Activated CD8-positive, alpha-beta memory T cell treated with anti-CD3 and anti-CD28 coated beads, Interleukin-2, amount 50 U/mL, for 48 hours (primary cell): ENCODE results near the gene ATP2B2.

ENCODE experiments used
- DNase-seq: peaks from one replicate; pipeline ENCODE4 v3.0.0-alpha.2; 2020

Gene ATP2B2

DNA sequence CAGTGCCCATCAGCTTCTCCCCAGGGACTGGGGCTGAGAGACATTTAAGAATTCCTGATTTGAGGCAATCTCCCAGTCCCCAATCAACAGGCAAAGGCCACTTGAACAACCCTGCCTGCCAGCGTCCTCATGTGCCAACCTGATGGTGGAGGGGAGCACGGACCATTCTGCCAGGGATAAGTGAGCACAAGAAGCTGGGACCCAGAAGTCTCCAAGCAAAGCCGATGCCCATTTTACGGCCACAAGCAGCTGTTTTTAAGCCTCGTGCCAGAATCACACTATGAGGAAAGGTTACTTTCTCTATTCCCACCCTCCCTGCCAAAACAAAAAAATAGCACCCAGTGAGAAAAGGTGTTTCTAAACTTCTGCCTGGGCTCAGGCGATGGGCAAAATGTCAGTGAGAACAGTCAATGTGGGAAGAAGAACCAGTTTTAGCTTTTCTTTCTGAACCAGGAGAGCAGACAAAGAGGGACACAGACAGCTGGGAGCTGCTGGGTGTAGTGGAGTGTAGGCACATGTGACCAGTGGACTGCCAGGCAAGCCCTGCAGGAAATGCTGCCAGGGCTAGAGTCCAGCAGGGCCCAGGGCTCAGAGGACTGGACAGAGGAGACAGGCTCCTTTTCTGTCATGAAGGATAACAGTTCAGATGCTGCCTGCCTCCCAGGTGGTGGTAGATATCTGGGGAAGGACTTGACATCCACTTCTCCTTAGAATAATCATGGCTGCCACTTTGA lies 57.7 kb downstream of the ATP2B2 start:
- DNase-seq: no peak

DNA sequence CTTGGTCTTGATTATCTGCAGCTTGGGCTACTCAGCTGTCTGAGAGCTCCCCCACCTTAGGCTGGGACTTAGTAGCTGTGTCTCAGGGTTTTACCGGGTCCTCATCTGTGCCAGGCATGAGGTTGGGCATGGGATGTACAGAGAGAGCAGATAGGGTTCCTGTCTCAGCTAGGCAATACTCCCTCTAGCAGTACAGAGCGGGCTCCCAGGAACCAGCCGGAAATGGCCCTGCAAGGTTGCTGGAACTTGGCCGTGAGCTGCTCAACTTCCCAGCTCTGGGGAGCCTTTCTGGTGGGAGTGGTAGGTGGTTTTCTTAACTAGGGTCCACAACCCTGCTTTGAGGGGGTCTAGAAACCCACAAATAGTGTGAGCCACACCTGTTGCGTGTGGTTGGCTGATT lies 58.3 kb downstream of the ATP2B2 start:
- no peak for DNase-seq

DNA sequence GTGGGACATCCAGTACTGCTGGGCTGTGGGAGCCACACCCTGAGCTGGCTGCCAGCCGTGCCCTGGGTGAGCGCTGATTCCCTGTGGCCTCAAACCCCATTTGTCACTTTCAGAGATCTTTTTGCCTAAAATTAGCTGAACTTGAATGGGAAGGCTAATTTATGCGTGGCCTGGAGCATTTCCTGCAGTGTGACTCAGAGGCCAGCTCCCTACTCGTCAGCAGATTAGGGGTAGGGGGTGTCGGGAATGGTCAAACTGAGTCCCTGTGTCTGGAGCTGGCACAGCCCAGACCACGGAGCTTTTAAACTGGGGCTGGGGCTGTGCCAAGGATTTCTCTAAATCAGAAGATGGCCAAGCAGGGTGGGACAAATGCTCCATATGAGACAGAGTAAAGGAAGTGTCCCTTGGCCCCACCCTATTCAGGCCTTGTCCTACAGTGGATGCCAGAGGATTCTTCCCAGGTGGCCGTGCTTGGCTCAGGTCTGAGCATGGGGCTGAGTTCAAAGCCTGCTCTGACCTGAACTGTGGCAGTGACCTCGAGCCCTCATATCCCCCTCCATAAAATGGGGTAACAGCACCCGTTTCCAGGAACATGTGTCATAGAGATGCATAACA lies 59.7 kb downstream of the ATP2B2 start:
- no peak for DNase-seq

DNA sequence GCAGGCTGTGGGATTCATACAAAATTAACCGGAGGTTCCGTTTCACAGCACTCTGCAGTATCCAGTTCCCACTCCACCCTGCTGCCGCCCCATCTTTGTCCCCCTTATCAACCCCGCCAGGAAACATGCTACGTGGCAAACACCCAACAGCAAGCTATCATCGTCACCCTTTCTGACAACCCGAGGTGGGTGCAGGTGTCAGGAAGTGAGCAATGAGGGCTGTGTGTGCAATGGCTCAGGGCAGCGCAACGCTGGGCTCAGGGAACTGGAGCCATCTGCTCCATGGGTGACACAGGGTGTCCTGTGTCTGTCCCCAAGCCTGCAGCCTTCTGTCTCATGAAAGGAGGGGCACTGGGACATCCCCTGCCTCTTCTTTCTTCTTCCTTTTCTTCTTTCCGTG lies 60.9 kb downstream of the ATP2B2 start:
- no peak for DNase-seq

DNA sequence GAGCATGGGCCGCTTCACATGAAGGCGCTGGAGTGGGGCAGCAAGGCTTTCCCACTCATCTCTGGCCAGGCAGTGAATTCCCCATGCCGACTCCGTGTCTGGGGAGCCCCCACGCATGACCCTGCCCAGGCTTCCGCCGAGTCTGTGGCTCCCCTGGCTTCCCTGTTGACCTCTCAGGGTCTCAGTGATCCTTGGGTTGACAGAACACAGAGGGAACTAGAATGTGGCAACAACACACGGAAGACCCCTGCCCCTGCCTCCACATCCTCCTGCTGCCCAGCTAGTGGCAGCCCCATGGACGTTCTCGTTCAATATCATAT lies 61.3 kb downstream of the ATP2B2 start:
- no peak for DNase-seq

DNA sequence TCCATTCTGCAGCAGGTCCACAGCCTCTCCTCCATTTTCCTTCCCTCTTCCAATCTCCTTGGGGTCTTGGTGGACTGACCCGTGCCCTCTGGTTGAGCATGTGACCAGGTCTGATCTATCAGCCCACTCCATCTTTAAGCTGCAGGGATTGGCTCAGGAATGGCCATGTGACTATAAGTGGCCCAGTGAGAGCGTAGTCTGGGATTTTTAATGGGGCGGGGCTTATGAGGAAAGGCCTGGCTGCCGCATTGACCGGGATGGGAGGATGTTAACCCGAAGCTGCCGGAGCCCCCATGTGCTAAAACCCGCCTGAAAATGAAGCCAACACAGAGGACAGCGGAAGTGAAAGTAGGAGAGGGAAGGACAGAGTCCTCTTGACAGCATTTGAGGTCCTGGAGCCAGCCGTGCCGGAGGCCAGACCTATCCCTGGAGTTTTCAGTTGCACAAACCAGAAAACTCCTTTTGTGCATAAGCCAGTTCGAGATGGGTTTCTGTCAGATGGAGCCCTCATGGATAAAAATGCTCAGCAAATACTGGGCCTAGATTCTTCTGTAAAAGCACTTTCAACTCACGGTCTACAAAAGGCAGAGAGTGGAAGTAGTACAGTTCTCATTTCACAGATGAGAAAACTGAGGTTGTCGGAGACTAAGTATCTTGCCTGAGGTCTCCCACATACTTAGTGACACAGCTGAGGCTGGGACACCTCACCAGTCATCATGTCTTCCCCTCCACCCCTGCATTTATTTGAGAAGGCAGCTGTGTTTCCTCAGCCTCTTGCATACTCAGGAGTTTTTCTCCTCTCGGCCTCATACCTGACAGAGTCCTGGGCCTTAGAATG lies 61.9 kb downstream of the ATP2B2 start:
- no peak for DNase-seq

DNA sequence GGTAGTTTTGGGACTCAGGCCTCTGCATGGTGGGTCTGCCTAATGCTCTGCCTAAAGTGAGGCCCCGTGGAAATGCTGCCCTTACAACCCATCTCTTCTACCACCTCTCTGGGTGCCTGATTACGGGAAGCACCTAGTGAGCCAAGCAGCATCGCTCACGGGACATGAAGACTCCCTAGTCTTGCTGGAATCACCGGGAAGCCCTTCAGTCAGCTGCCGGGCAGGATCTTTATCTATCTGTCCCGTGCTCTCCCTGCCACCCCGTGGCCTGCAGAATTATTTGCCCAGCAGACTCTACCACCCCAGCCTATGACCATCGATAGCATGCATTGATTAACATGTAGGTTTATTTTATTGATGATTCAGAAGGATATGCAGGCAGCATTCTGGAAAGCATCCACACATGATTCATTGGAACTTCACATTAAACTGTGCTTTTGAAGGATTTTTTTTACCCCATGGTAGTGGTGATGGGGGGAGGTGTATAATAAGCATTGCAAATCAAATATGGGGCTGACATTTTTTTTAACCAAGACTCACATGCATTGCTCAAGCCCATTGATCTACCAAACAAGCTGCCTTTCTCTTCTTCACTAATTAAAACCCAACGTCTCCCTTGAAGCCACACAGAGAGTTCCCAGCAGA lies 63.1 kb downstream of the ATP2B2 start:
- DNase-seq: no peak

DNA sequence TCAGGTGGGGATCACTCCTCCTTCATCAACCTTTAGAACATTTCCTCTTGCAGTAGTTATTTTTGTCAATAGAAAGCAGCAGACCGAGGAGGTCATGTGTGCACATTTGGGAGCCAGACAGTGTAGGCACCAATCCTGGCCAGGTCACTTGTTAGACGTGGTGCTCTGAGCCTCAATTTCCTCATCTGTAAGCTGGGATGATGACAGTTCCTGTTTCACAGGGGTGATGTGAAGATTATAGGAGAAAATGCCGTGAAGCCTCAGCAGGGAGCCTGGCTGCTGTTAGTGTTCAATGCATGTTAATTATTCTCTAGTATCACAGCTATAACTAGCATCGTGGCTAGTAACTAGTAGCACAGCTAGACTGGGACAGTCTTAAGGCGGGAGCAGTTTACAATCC lies 64.7 kb downstream of the ATP2B2 start:
- no peak for DNase-seq

DNA sequence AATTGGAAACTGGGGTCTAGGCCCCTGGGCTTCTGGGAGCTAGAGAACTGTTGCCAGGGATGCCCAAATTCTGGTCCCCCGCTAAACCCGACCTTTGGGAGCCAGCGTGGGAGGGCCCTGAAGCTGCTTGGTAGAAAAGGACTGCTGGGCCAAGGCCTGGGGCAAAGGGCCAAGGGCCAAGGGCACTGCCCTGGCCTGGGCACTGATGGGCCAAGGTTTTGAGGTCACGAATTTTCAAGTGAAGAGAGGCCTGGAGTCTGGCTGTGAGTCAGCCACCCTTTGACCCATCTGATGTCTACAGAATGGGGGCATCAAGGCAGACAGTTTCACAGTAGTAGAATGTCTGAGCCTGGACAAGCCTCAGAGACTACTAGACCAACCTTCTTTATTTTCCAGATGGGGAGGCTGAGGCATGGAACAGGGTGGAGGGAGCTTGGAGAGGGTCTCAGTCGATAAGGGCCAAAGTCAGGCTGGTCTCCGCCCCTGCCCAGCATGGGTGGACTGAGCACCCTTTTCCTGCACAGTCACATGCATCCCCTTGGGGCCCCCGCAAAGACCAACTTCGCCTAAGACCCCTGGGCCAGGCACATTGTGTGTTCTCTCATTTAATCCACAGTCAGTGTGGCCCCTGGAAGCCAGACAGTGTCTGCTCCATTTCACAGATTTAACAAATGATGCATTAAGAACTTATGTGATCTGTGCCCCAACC lies 66.3 kb downstream of the ATP2B2 start:
- no peak for DNase-seq

DNA sequence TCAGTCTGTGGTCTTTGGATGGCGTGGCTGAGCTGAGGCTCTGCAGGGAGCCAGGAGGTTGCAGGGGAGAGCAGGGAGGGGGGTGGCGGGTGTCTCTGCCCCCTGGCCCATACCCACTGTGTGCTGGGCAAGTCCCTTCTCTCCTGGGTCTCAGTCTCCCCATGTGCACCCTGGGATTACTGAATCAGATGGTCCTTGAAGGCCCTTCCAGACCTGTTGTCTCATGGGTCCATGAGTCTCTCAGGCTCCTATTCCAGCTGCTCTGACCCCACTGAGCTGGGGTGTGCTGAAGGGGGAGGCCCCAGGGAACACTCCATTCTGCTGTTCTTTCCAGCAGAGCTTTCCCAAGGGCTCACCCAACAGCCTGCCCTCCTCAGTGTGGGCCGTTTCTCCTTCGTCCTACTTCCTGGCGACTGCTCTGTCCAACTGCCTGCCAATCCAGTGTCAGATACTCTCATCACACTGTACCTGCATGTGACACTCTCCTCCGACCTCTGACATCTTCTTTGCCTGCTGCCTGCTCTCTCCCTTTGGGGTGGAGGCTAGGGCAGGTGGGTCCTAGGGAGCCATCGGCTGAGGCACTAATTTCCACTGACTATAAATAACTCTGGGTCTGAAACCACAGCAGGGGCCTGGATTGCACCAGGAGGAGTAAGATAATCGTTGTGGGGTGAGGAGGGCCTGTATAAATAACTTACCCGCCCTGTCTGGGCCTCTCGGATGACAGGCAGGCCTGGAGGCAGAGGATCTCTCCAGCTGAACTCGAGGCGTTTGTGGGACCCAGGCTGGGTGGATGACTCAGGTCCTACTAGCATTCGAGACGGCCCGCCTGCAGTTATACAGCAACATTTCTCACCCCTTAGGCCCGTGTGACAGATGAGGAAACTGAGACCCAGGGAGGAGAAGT lies 67.1 kb downstream of the ATP2B2 start:
- no peak for DNase-seq

DNA sequence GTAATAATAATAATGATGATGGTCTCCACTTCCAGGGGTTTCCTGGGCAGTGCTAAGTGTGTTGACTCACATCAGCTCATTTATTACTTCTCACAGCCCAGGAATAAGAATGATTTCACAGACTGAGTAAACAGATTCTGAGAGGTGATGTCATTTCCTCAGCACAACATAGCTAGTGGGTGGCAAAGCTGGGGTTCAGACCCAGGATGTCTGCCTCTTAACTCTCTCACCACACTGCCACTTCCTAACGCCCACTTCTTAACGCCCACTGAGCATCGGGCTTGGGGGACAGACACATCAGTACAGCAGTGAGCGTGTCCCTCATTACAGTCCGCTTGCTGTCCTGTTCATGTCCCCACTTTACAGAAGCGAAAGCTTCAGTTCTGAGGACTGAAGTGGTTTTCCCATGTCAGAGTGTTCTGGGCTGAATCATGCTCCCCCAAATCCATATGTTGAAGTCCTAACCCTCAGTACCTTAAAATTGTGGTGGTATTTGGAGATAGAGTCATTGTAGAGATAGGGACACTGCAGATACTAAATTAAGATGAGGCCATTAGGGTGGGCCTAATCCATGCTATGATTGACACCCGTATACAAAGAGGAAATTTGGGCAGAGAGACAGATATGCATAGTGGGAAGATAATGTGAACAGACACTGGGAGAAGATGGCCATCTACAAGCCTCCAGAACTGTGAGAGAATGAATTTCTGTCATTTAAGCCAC lies 68.0 kb downstream of the ATP2B2 start:
- peak; percentile 82 for DNase-seq

DNA sequence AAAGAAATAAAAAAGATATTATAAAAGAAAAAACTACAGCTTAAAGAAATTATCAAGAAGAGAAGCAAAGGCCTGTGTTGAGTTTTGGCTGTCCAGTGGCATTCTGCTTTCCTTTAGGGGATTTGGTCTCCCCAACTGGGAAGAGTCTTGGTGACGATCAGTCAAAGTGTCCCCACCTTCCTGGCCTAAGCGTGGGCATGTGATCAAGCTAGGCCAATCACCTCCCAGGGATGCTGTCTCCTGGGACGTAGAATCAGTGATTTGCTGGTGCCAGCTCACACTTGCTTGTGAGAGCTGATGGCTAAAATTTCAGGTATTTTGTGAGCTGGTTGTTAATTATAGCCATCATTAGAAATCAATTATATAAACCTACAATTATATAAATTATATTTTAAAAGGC lies 69.5 kb downstream of the ATP2B2 start:
- no peak for DNase-seq

DNA sequence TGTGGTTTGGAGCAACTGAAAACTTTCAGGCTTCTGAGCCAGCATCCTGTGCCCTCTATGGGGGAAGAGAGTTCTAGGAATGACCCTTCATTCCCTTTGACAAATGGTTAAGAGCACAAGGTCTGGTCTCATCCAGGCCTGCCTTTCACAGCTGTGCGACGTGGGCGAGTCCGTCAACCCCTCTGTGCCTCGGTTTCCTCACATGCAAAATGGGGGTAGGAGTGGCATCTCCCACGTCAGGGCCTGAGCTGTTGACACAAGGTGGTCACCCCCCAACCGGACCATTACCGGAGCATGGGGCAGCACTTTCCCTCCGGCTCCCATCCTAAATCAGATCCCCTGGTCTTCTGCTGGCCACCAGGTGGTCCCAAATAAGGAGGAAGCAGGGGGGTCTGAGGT lies 70.4 kb downstream of the ATP2B2 start:
- no peak for DNase-seq

DNA sequence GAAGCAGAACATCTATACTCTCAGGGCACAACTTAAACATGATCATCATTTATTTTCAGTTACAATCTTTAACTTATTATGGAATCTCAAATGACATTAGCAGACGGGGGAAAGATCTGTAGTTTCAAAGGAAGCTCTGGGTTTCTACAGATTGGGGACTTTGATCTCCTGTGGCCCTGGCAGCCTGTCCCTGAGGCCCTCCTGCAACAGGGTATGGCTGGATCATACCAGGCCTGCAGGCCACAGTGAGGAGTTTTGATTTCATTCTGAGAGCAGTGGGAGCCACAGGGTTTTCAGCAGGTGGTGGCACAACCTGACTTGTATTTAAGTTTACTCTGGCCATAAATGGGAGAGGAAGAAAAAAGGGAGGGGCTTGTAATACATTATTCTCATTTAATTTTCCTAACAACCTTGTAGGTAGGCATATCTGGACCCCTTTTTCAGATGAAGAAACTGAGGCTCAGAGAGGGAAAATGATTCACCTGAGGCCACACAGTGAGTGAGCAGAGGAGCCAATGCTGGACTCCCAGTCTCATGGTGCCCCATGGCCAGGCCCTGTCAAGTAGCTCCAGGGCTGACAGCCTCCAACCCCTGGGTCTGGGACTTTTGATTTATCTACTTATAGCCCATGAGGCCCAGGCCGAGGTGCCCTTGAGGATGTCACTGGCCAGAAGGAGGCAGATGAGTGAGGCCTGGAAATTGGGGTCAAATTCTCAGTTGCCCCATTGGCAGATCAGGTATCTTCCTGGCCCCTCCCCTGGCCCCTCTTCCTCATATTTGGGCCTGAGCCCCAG lies 71.0 kb downstream of the ATP2B2 start:
- DNase-seq: no peak

DNA sequence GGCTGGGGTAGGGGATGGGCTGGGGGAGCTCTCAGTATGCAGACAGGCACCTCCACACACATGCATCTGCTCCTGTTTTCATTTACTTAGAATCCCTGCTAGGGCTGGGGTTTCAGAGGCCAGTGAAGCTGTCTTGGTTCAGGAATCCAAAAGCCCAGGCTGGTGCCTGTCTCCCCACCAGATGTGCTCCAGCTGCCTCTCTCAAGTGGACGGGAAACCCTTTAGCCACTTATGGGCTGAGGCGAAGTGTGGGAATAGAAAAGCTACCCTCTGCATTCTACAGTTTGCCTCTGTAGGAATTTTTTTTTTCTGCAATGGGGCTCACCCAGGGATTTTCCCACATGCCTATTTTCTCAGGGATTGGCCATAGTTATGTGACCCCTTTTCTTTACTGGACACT lies 72.5 kb downstream of the ATP2B2 start:
- no peak for DNase-seq

DNA sequence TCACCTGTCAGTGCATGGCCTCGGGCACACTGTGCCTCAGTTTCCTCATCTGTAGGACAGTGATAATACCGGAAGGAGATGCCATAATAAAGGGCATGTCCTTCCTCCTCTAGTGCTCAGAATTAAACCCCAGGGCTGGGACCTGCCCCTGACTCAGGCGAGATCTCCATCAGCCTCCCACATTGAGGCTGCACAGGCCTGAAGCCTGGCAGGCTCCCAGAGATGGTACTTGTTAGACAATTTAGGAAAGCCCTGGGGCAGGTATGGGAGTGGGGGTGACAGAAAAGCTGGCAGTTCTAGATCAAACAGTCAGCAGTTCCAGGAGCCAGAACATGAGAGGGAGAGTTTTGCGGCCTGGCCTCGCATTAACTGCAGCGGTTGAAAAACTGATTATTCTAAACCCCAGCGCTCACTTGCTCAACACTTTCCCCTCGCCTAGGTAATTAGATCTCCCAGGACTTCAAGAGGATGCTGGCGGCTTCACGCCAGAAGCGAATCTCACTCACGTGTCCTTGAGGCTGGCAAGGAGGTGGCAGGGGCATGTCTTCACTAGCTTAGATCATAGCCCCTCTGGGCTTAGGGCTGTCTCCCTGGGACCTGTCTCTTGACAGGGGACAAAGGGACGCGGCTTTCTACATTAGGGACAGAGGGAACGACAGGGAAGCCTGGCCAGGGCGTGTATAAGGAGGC lies 73.1 kb downstream of the ATP2B2 start:
- no peak for DNase-seq

DNA sequence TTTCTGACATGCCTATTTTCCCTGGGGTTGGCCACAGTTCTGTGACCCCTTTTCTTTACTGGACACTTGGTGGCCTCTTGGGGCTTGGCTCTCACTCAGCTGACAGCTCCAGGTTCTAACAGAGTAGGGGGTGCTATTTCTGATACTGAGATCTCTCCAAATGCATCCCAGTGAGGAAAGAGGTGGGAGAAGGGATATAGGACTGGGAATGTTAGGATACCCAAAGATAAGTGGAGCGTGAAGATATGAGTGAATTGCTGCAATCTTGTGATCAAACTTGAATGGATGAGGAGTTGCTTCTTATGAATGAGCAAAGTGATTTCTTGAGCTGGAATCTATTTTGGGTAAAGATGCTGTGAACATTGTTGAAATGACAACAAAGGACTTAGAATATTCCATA lies 74.6 kb downstream of the ATP2B2 start:
- DNase-seq: no peak

DNA sequence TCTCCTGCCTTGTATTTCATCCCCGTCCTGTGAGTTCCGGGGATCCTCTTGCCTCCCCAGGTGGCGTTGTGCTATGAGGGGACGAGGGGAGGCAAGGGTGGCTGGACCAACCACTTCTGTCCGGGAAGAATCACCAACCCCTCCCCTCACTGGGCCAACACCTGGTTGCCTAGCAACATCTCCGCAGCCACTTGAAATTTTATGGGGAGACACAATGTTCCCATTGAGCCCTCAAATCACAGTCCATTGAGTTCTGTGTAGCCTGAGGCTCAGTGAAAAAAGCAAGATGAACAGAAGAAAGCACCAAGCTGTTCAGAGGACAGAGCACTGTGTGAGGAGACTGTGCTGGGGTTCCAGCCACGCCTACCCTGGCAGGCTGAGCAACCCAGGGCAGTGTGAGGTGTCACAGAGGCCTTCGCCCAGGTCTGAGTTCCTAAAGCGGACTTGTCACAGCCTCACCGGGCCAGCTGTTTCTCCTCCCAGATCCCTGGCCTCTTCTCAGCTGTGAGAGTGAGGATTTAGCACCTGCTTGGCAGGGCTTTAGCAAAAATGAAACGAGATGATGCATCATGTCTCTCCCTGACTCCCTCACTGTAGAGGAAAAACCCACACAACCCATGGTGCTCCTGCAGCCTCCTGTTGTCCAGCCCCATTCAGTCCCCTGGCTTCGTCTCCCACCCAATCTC lies 76.8 kb downstream of the ATP2B2 start:
- no peak for DNase-seq
